Psoas muscle (tissue), 8 donors: ENCODE data around the gene LBHD2. TPM values are rescaled to one million over a fixed set of nuclear protein-coding genes. Genes with fewer than 3 reads are reported as not detected.

Experiments
- ATAC-seq, 4 donors: fragments of 200-7000 bp; cut with Tn5 transposase; one replicate each; pipeline ENCODE4 v1.9.1; 2020; ENCODE audit warnings: moderate library complexity in 3 of 4, mild to moderate bottlenecking in 2 of 4
- DNase-seq, 2 donors: peaks; one replicate each; pipeline ENCODE4 v3.0.0-alpha.2; 2020
- H3K27ac ChIP-seq: fragments of 200-600 bp; one replicate; pipeline ENCODE4 v1.8.0; 2022
- H3K27me3 ChIP-seq, 3 donors: fragments of 200-600 bp in 1 of 3; one replicate each; pipeline versions ENCODE4 v1.6.1 to v1.8.0; 2013 to 2022; ENCODE audit warnings: low read length in 2 of 3, mild to moderate bottlenecking in 2 of 3, moderate library complexity in 1 of 3; ENCODE audit not compliant: insufficient read depth in 3 of 3
- H3K36me3 ChIP-seq, 2 donors: fragments of 200-600 bp in 1 of 2; one replicate each; pipeline versions ENCODE4 v1.6.1 to v1.8.0; 2013 to 2022; ENCODE audit warnings: low read depth in 1 of 2, mild to moderate bottlenecking in 1 of 2, moderate library complexity in 1 of 2; ENCODE audit not compliant: insufficient read depth in 1 of 2
- H3K4me1 ChIP-seq: fragments of 200-600 bp; one replicate; pipeline ENCODE4 v1.8.0; 2022
- H3K4me3 ChIP-seq: fragments of 200-600 bp; one replicate; pipeline ENCODE4 v1.8.0; 2022; ENCODE audit warnings: mild to moderate bottlenecking
- H3K9me3 ChIP-seq: fragments of 200-600 bp; one replicate; pipeline ENCODE4 v1.8.0; 2022
- CTCF ChIP-seq: fragments of 200-600 bp; IDR thresholded peaks from one replicate; pipeline ENCODE4 v1.8.0; 2022; ENCODE audit warnings: antibody characterized with exemption
- WGBS, 3 donors: extraction: QIAGEN DNeasy Blood & Tissue Kit; methylation state at CpG; one replicate each; pipeline versions ENCODE4 v1.1.6 to v1.1.7; 2013; 5-methylcytosine and 5-hydroxymethylcytosine counted together
- intact Hi-C, 2 donors: fragments of 100-400 bp; cut with DNase I; formaldehyde crosslinking; loops; one replicate each; pipeline versions ENCODE4 v1.11.0 to v1.14.2; 2022
- polyA plus RNA-seq, 3 donors: library from polyadenylated mRNA; stranded (reverse); fragments of 200-250 nt; gene quantifications; one replicate each; pipeline ENCODE4 v1.2.3, GENCODE V29; 2013
- total RNA-seq, 4 donors: library from RNA; stranded (reverse); fragmentation: NEBNext Ultra II Directional in 2 of 4; extraction: Animal tissue kit (Norgen Biotek cat#: 25700) in 2 of 4; gene quantifications; one replicate each; pipeline versions ENCODE4 v1.2.1 to v1.2.4, GENCODE V29; 2021 to 2023
- donor health status: healthy with polysubstance abuse.
- donor health status: DM: no; HTN: no; CAD: no; lungs with moderate emphysema.
- donor health status: Bipolar disorder and iron deficiency.
- donor health status: healthy.
- donor health status: DM: yes; HTN: yes; CAD: no.
- donor health status: DM: no; HTN: no; CAD: no.
- donor health status: DM: no; HTN: no; CAD: no.
- donor health status: DM: yes; HTN: yes; CAD: no.

LBHD2 gene
- total and polyA plus RNA-seq, 7 donors, result not detected

- Histone ChIP-seq H3K36me3 (no peaks in the 10 kb centered on the region), H3K4me1 (no peaks in the 10 kb centered on the region), H3K27me3 (peaks cover 0 to 2% (median 0%) of the 10 kb centered on the region in 3 donors), H3K27ac (peak overlapping the region; percentile 42), H3K9me3 (no peaks in the 10 kb centered on the region), H3K4me3 (peak overlapping the region; percentile 63)
- TF ChIP-seq CTCF, result no peak
- intact Hi-C loops, result loop anchor here in 1 of 2 donors (2.0 to 10.0 kb wide), 2 partner anchors 218 to 380 kb away; no protein-coding TSS in a partner anchor
- DNase-seq, result peak; percentile 84 to 87
- 11 to 14% (median 12%) methylated on average over 21 of the region's 21 CpGs for WGBS, 3 donors
- ATAC-seq, result peak; percentile 14 to 43 (median 26)
Measured at GRCh38 chr14:103074729-103075367, 9.2 kb upstream of the LBHD2 start.

- H3K27ac ChIP-seq, result no peak overlapping the region
- H3K36me3 ChIP-seq, result no peaks in the 10 kb centered on the region
- TF ChIP-seq CTCF, result peak; percentile 68
- H3K27me3 ChIP-seq, result peaks cover 0 to 31% (median 2%) of the 10 kb centered on the region in 3 donors
- no peaks in the 10 kb centered on the region for H3K9me3 ChIP-seq
- DNase-seq (peak; percentile 74 to 87), ATAC-seq (peak; percentile 61 to 71 (median 68))
- WGBS, 3 donors, result 15 to 20% (median 19%) methylated on average over 9 of the region's 9 CpGs
- intact Hi-C loops, result loop anchor here in 1 of 2 donors (10.0 kb wide), 1 partner anchor 384 kb away; no protein-coding TSS in a partner anchor
- no peaks in the 10 kb centered on the region for H3K4me1 ChIP-seq
- no peak overlapping the region for H3K4me3 ChIP-seq
Measured at GRCh38 chr14:103078420-103078749, 5.6 kb upstream of the LBHD2 start.

- Histone ChIP-seq H3K27ac (no peak overlapping the region), H3K4me1 (no peaks in the 10 kb centered on the region), H3K36me3 (no peaks in the 10 kb centered on the region), H3K9me3 (no peaks in the 10 kb centered on the region), H3K27me3 (peaks cover 0 to 34% (median 2%) of the 10 kb centered on the region in 3 donors), H3K4me3 (no peak overlapping the region)
- TF ChIP-seq CTCF, result no peak
- peak in 1 of 2 donors; percentile 47 for DNase-seq
- 69 to 77% (median 76%) methylated on average over 11 of the region's 11 CpGs for WGBS, 3 donors
- intact Hi-C loops, result loop anchor here in 1 of 2 donors (10.0 kb wide), 1 partner anchor 384 kb away; no protein-coding TSS in a partner anchor
- ATAC-seq, result no peak
Measured at GRCh38 chr14:103078860-103079587, 5.0 kb upstream of the LBHD2 start.

- Histone ChIP-seq H3K9me3 (no peaks in the 10 kb centered on the region), H3K4me3 (no peak overlapping the region), H3K4me1 (no peaks in the 10 kb centered on the region), H3K27ac (no peak overlapping the region), H3K36me3 (no peaks in the 10 kb centered on the region), H3K27me3 (peaks cover 0 to 61% (median 7%) of the 10 kb centered on the region in 3 donors)
- no peak for TF ChIP-seq CTCF
- 94 to 98% (median 97%) methylated on average over 2 of the region's 2 CpGs for WGBS, 3 donors
- ATAC-seq (no peak), DNase-seq (no peak)
- intact Hi-C loops, result no loop called here
Measured at GRCh38 chr14:103081951-103082350, 2.1 kb upstream of the LBHD2 start.
